HT1080 (cell line): ENCODE data around the gene SLC16A6. TPM values are rescaled to one million over a fixed set of nuclear protein-coding genes. Genes with fewer than 3 reads are reported as not detected.
"Not testable (repeated sequence)": the region's sequence is repeated elsewhere in the genome, so short reads cannot be mapped to it uniquely, and the experiment has no call there.

Experiments used
- DNase-seq: peaks from one replicate; pipeline ENCODE4 v3.0.0-alpha.2; 2015; ENCODE audit warnings: low read depth
- total RNA-seq: library from RNA; depleted of rRNA; stranded (reverse); fragments of >200 nt; shearing (Covaris generic); gene quantifications from 2 replicates; pipeline ENCODE4 v1.2.3, GENCODE V29; 2014; rRNA removed

The SLC16A6 gene
- total RNA-seq, 1 experiment from 2014 or later = 0.16 TPM

DNA sequence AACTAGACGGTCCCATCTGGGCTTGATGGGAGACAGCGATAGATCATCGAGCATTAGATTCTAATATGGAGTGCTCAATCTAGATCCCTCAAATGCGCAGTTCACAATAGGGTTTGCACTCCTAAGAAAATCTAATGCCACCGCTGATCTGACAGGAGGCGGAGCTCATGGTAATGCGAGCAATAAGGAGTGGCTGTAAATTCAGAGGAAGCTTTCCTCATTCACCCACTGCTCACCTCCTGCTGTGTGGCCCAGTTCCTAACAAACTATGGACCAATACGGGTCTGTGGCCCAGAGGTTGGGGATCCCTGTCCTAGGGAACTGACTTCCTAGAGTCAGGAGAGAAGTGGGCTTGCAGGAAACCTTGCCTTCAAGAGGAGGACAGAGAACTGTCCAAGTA lies 68.3 kb downstream of the SLC16A6 start:
- no peak for DNase-seq

DNA sequence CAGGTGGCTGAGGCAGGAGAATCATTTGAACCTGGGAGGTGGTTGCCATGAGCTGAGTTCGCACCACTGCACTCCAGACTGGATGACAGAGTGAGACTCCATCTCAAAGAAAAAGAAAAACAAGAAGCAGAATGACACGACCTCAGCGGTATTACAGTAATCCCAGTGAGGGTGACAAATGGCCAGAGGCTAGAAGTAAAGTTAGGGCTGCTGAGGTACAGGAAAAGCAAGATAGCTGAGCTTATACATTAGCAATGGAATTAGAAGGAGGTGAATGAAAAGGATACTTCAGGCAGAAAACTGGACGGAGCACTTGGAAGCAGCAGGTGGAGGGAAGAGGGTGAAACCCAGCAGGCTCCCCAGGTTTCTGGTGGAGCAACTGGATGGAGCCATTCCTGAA lies 69.1 kb downstream of the SLC16A6 start:
- DNase-seq = no peak

DNA sequence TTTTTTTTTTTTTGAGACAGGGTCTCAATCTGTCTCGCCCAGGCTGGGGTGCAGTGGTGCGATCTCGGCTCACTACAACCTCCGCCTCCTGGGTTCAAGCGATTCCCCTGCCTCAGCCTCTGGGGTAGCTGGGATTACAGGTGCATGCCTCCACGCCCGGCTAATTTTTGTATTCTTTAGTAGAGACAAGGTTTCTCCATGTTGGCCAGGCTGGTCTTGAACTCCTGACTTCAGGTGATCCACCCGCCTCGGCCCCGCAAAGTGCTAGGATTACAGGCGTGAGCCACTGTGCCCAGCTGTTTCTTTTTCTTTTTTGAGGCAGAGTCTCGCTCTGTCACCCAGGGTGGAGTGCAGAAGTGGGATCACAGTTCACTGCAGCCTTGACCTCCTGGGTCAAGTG lies 70.1 kb downstream of the SLC16A6 start:
- not testable (repeated sequence) for DNase-seq

DNA sequence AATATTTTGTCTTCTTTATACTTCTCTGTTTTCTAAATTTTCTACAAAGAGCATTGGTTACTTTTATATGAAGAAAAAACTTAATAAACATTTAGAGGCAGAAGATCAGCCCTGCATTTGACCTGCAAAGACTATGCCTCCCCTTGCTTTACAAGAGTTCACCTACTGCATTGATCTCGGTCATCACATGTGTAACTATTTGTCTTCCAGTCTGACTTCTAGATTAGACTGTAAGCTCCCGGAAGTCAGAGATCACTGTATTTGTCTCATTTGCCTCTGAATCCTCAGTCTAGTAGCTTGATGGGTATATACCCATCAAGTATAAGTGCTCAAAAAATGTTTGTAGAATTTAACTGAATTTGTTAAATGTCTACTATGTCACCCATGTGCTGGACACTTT lies 70.7 kb downstream of the SLC16A6 start:
- DNase-seq = not testable (repeated sequence)

DNA sequence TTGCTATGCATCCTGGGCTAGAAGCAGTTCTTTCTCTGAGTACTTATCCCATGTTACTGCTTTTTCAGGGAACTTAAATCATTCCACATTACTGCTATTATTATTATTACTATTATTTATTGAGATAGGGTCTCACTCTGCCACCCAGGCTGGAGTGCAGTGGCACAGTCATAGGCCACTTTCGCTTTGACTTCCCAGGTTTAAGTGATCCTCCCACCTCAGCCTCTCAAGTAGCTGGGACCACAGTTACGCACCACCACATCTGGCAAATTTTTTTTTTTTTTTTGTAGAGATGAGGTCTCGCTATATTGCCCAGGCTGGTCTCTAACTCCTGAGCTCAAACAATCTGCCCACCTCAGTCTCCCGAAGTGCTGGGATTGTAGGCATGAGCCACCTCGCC lies 71.5 kb downstream of the SLC16A6 start:
- not testable (repeated sequence) for DNase-seq

Other genes with a start within 250 kb of the SLC16A6 start
- gene AMZ2, start 43.1 kb downstream of the SLC16A6 start, total RNA-seq = 51.0 and 62.4 TPM in 2 replicates
- 1.0 and 1.2 TPM in 2 replicates for gene ARSG, start 368 bp upstream of the SLC16A6 start, total RNA-seq
- 17.8 and 18.3 TPM in 2 replicates for gene WIPI1, start 166.4 kb upstream of the SLC16A6 start, total RNA-seq
- 106 and 125 TPM in 2 replicates for gene PRKAR1A, start 221.3 kb upstream of the SLC16A6 start, total RNA-seq